ENCODE measurements around the gene RNU4-1. TPM values are rescaled to one million over a fixed set of nuclear protein-coding genes. Genes with fewer than 3 reads are reported as not detected.

Gene RNU4-1
- total and polyA plus RNA-seq, 9 of the 15 experiments (the other 6 are each of a cell fraction or from before 2014, with no cell fraction given) = under 0.01 to 19,719 (median 3,563) TPM; not detected in 4

GRCh38 chr12:120301962-120302815, 9.2 kb upstream of the RNU4-1 start, which contains the start of gene SIRT4 (continued):
- TF ChIP-seq CUX1 (CRISPR knock-in tag; IDR thresholded peaks at IDR 0.05) (no peak), ETV6 (IDR thresholded peaks at IDR 0.05; ENCODE audit: borderline replicate concordance in 1 of 2, low read depth in 2 of 2, low read length in 1 of 2) (no peak), ETV6 (CRISPR knock-in tag; IDR thresholded peaks at IDR 0.05; ENCODE audit: borderline replicate concordance) (no peak), KDM4B (IDR thresholded peaks at IDR 0.05; ENCODE audit: borderline replicate concordance in 2 of 2, low read depth in 1 of 2) (no peak), ZSCAN29 (IDR thresholded peaks at IDR 0.05) (no peak), HMBOX1 (IDR thresholded peaks at IDR 0.05) (no peak), CC2D1A (IDR thresholded peaks at IDR 0.05) (no peak), HEY1 (CRISPR knock-in tag; IDR thresholded peaks at IDR 0.05; ENCODE audit: borderline replicate concordance) (peak; percentile 76; the same call in 1 of the 2 replicates), DDX20 (tag; IDR thresholded peaks at IDR 0.05; ENCODE audit: low read depth) (peak; percentile 2; the same call in 1 of the 2 replicates), KLF16 (IDR thresholded peaks at IDR 0.05) (no peak), TRIM24 (IDR thresholded peaks at IDR 0.05) (peak in 1 of 2 experiments; percentile 38; a peak in 2 of 4 replicates), XRCC4 (IDR thresholded peaks at IDR 0.05; ENCODE audit: extremely low read depth, insufficient read depth, insufficient read length) (no peak), EWSR1 (IDR thresholded peaks at IDR 0.05; ENCODE audit: borderline replicate concordance, low read depth, partially characterized antibody) (no peak), LEF1 (IDR thresholded peaks at IDR 0.05) (peak; percentile 76), TCF7L2 (IDR thresholded peaks at IDR 0.05; ENCODE audit: low read depth, low read length) (peak; percentile 88), ZNF24 (IDR thresholded peaks at IDR 0.05) (no peak)
